ENCODE data around the gene ETV4.

GRCh38 chr17:43490621-43491020 is 55.5 kb downstream of the ETV4 start:
- TF ChIP-seq CTCF (IDR thresholded peaks at IDR 0.05) = no peak
- no peak for TF ChIP-seq EP300 (IDR thresholded peaks at IDR 0.05; ENCODE audit: borderline replicate concordance in 1 of 2, low read depth in 1 of 2, low read length in 1 of 2)
- TF ChIP-seq TEAD4 (IDR thresholded peaks at IDR 0.05; ENCODE audit: borderline replicate concordance, insufficient read depth) = no peak
- no peak for TF ChIP-seq TAF1 (IDR thresholded peaks at IDR 0.05; ENCODE audit: borderline replicate concordance, low read depth, low read length)
- TF ChIP-seq IRF3 (IDR thresholded peaks at IDR 0.05; ENCODE audit: low read depth, low read length) = no peak
- no peak for TF ChIP-seq RAD21 (IDR thresholded peaks at IDR 0.05; ENCODE audit: low read length)
- no peak for TF ChIP-seq RCOR1 (IDR thresholded peaks at IDR 0.05; ENCODE audit: low read length)
- TF ChIP-seq POLR2AphosphoS5 (IDR thresholded peaks at IDR 0.05; ENCODE audit: low read depth, low read length) = no peak
